Epithelial cell of esophagus (primary cell): ENCODE data around the gene STRA6.
A peak's percentile ranks its signal among the peaks of the same experiment; 100 is the strongest.

ENCODE experiments used
- DNase-seq: peaks from one replicate; pipeline ENCODE4 v3.0.0; 2010; ENCODE audit warnings: low read depth
- H3K4me3 ChIP-seq: 2 replicates; pipeline ENCODE4 v1.5.1; 2011; ENCODE audit warnings: mild to moderate bottlenecking, low read length, control low read depth
- TF ChIP-seq, protein P1 (sequence below): IDR thresholded peaks from 2 replicates; pipeline ENCODE4 v1.5.1; 2011; ENCODE audit warnings: low read depth, mild to moderate bottlenecking, low read length, control low read depth, inconsistent platforms; ENCODE audit not compliant: insufficient read depth; ENCODE audit errors: missing control alignments

The STRA6 gene

DNA sequence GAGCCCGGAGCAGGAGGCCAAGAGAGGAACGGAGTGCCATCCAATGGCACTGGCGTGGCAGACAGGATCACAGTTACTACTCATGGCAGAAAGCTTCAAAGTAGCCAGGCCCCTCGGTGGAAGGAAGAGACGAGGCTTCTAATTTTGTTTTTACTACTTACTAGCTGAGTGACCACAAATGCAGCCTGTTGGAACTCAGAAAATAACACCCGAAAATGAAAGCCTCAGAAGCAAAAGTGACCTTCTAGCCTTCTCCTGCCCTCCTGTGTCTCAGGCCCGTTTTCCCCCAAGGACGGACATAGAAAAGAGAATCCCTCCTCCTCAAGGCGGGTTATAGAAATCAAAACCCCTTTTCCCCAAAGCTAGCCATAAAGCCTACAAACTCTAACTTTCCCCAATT, 9.9 kb upstream of the STRA6 start:
- DNase-seq = no peak
- TF ChIP-seq, protein P1, sequence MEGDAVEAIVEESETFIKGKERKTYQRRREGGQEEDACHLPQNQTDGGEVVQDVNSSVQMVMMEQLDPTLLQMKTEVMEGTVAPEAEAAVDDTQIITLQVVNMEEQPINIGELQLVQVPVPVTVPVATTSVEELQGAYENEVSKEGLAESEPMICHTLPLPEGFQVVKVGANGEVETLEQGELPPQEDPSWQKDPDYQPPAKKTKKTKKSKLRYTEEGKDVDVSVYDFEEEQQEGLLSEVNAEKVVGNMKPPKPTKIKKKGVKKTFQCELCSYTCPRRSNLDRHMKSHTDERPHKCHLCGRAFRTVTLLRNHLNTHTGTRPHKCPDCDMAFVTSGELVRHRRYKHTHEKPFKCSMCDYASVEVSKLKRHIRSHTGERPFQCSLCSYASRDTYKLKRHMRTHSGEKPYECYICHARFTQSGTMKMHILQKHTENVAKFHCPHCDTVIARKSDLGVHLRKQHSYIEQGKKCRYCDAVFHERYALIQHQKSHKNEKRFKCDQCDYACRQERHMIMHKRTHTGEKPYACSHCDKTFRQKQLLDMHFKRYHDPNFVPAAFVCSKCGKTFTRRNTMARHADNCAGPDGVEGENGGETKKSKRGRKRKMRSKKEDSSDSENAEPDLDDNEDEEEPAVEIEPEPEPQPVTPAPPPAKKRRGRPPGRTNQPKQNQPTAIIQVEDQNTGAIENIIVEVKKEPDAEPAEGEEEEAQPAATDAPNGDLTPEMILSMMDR = no peak

DNA sequence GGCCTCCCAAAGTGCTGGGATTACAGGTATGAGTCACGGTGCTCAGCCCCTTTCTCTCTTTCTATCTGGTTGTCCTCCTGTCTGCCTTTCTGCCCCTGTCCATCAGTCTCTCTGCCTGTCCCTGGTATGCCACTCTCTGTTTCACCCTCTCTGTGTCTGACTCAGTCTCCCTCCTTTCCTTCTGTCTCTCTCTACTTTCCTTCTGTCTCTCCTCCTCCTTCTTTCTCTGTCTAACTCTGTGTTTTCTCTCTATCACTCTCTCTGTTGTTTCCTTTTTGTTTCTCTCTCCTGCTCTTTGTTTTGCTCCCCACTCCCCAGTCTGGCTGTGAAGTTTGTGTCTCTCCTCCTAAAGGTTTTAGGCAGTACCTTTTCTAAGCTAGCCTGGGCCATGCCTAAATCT, 9.1 kb upstream of the STRA6 start:
- no peak for DNase-seq
- no peak overlapping the region for H3K4me3 ChIP-seq
- TF ChIP-seq, protein P1 = no peak

More for the DNA sequence above, 9.9 kb upstream of the STRA6 start:
- no peak overlapping the region for H3K4me3 ChIP-seq

DNA sequence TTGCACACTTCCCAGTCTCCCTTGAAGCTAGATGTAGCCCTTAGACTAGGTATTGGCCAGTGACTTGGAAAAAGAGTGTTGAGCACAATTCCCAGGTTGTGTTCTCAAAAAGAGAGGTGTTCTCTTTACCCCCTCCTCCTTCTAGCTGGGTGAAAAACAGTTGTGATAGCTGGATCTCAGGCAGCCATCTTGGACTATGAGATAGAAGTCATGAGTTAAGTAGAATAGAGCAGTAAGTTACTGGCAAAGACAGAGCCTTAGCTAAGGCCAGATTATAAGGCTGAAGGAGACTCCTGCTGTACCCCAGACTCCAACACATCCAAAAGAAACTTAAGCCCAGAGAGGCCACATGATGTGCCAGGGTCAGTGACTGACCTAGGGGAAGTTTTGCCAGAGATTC, 8.1 kb upstream of the STRA6 start:
- TF ChIP-seq, protein P1 = no peak

DNA sequence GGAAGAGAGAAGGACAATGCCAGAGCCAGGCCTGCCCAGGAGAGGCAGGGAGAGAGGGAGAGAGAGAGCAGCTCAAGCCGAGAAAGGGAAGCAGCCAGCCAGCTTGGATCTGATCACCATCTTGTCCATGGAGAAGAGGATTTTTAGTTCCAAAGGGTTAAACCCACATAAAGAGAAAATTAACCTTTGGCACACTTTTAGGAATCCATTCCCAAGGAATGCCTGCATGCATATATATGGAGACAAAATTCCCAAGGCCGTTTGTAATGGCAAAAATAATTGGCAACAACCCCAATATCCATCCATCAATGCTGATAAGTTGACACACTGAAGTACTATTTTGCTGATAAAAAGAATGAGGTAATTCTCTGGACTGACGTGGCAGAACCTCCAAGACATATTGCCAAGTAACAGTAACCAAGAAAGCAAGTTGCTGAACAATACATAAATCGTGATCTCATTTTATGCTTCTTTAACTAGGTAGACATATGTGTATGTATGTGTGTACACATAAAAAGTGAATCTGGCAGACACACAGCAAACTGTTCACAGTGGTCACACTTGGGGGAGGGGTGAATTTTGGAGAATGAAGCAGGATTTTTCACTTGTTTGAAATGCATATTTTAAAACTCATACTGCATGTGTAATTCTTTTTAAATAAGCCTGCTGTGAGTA, 7.5 kb upstream of the STRA6 start:
- TF ChIP-seq, protein P1 = no peak
- H3K4me3 ChIP-seq = no peak overlapping the region
- peak; percentile 66 for DNase-seq

More for the DNA sequence above, 8.1 kb upstream of the STRA6 start:
- H3K4me3 ChIP-seq = no peak overlapping the region
- DNase-seq = no peak

DNA sequence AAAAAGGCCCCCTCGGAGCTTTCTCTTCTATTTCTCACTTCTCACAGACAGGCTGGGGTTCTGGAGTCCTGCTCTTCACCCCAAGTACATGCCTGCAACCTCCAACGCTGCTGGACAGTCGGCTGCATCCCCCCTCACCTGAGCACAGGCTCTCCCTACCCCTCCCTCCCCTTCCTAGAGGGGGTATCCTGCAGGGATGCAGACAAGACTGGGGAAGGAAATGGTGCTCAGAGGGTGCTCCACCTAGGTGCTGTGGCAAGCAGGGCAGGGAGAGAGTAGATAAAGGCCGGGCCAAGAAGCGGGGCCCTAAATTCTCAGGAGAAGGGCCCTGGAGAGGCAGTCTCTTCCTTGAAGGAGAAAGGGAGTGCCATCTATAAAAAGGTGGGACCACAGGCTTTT, 7.0 kb upstream of the STRA6 start:
- H3K4me3 ChIP-seq = no peak overlapping the region
- TF ChIP-seq, protein P1 = no peak

DNA sequence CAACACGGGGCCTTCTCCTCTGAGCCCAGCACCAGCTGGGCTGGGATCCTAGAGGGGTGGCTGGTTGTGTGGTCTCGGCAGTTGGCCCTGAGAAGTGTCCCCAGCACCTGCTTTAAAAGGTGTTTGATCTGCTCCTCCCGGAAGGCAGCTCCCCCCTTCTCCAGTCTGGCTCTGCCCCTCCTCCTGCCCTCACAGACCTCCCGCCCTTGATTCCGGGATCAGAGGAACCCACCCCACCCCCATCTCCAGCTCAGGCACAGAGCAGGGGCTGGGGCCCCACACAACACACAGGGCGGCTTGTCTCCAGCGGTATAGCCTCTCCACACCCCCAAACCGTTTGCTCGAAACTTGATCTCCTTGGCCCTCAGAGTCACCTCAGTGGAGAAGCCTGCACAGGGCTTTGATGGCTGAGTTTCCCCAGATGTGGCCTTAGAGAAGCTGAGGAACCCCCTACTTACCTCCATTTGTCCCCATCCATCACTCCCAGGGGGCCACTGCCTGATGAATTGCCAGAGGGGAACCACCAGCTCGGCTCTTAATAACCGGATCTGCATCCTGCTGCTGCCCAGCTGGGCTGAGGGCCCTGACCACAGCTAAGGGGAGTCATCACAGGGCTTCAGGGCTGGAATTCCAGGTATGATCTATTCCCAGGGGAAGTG, 6.4 kb upstream of the STRA6 start:
- no peak overlapping the region for H3K4me3 ChIP-seq
- TF ChIP-seq, protein P1 = no peak
- no peak for DNase-seq

More for the DNA sequence above, 7.0 kb upstream of the STRA6 start:
- DNase-seq = no peak
